Measurements from ENCODE around the gene PFDN2. TPM values are rescaled to one million over a fixed set of nuclear protein-coding genes. Genes with fewer than 3 reads are reported as not detected.

The PFDN2 gene
- total RNA-seq, 1 experiment from 2014 or later, result 23.4 TPM

DNA sequence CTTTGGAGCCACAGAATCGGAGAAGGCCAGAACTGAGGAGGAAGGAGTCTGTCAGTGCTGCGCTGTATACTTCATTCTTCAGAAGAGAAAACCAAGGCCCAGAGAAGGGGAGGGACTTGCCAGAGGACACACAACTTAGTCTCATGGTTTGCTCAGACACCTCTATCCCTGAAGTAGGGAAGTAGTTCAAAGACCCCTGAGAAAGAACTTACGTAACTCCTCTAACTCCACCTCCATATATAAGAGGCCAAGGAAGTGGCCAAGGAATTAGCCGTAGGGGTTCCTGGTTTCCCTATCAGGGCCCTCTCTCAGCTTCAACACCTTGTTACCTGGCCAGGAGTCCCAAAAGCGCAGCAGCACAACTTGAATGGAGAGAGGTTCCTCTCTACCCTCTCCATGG, 27.9 kb downstream of the PFDN2 start:
- DNase-seq (ENCODE audit: low read depth), result no peak
- in situ Hi-C loops (cut with HindIII; ENCODE audit: low pct_unique_long_range_greater_than_20kb, low sequenced_read_pairs), result loop anchor here (10.0 kb wide), 1 partner anchor 45 kb away; the partner anchor contains the start of gene USF1

DNA sequence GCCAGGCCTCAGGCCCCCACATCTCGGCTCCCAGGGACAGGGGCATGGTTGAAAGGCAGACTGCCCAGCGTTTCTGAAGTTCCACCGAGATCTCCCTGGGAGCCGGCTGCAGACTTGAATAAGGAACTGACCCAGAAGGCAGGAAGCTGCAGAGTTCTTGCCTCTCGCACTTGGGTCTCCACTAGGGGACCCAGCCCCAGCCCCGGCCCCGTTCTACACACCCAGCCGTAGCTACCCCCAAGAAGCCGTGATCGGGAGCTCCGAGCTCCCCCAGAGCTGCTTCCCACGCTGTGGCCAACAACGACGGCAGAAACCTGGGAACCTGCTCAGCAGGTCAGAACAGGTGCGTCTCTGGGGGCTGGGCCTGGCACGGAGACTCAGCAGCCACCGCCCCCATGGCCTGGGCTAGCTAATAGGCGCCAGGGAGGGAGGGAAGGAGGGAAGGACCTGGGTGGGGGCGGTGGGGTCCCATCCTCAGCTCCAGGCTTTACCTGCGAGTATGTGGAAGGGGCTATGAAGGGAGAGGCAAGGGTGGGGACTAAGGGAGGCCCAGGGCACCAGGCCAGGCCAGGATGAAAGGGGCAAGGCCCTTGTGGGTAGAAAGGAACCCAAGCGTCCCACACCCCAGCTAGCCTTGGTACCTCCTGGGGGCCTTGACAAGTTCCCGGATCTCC, 28.4 kb downstream of the PFDN2 start, which contains the start of gene NECTIN4:
NECTIN4 (minus strand) TSS at position 308 of the 674 bp plus-strand sequence; CDS start at position 46, 262 bp downstream.
- in situ Hi-C loops (cut with HindIII; ENCODE audit: low pct_unique_long_range_greater_than_20kb, low sequenced_read_pairs), result no loop called here
- no peak for DNase-seq (ENCODE audit: low read depth)

DNA sequence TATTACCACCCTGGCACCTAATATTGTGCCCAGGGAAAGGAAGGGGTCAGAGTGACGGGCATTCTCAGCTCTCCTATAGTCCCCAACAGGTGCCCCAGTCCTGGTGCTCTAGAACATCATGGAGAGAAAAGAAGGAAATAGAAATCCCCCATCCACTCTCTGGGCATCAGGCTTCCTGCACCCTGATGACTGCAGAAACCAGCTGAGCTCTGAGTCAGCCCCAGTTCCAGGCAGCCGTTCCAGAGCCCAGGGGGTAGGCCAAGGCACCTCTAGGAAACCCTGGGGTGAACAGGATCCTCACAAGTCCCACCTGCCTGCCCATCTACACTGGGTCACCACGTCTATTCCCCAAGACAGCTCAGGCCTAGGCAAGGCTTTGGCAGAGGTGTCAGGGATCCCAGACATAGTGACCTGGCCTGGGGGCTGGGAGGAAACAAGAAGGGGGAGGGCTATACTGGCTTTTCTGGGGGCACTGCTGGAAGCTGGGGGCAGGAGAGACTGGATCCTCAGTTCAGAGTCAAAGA, 29.2 kb downstream of the PFDN2 start:
- DNase-seq (ENCODE audit: low read depth), result no peak
- in situ Hi-C loops (cut with HindIII; ENCODE audit: low pct_unique_long_range_greater_than_20kb, low sequenced_read_pairs), result no loop called here

DNA sequence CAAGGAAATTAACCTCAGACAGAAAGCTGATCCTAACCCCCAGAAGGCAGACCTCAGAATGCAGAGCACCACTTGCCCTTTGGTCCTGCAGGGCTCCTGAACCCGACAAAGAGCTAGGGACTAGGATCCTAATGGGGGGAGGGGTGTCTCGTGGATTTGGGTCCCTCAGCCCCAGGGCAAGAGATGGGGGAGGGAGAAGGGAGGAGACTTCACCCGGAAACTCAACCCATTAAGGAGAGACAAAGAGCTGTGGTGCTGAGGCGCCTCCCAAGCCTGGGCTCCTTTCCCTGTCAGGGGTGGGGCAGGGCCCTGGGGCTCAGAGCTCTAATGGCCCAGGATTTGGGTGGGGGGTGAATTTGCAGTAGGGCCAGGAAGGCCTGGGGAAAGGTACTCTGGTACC, 31.4 kb downstream of the PFDN2 start:
- DNase-seq (ENCODE audit: low read depth), result no peak
- in situ Hi-C loops (cut with HindIII; ENCODE audit: low pct_unique_long_range_greater_than_20kb, low sequenced_read_pairs), result no loop called here

DNA sequence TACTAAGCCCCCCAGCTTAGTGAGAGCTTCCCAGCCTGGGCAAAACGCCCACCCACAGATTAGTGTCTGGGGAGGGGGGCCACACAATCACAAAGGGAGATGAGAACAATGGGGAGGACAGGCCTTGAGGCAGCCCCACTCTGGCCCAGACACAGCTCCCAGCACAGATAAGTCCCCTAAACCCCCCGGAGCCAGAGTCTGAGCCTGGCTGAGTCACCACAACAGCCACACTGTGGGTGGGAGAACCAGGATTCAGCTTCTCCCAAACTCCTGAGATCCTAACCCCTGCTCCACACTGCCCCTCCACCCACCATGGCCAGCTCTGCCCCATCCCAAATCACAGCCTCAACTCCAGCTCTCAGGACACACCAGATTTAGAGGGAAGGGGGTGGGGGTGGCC, 32.7 kb downstream of the PFDN2 start:
- in situ Hi-C loops (cut with HindIII; ENCODE audit: low pct_unique_long_range_greater_than_20kb, low sequenced_read_pairs), result no loop called here
- no peak for DNase-seq (ENCODE audit: low read depth)

DNA sequence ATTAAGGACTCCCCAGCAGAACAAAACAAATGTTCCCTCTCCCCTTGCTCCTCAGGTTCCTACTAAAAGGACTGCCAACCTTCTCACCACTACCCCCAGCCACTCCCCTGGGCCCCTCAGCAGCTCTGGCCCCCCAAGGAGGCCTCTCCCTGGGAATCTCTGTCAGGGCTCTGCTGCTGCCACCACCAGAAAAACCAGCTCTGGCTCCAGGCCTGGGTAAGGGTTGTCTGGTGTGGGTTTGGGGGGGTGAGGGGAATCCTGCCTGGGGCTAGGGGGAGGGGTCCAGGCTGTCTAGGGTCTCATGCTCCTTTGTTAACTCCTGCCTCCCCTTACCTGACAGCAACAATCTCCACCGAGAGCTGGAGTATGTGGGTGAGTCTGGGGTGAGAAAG, 33.2 kb downstream of the PFDN2 start:
- in situ Hi-C loops (cut with HindIII; ENCODE audit: low pct_unique_long_range_greater_than_20kb, low sequenced_read_pairs), result no loop called here
- no peak for DNase-seq (ENCODE audit: low read depth)

DNA sequence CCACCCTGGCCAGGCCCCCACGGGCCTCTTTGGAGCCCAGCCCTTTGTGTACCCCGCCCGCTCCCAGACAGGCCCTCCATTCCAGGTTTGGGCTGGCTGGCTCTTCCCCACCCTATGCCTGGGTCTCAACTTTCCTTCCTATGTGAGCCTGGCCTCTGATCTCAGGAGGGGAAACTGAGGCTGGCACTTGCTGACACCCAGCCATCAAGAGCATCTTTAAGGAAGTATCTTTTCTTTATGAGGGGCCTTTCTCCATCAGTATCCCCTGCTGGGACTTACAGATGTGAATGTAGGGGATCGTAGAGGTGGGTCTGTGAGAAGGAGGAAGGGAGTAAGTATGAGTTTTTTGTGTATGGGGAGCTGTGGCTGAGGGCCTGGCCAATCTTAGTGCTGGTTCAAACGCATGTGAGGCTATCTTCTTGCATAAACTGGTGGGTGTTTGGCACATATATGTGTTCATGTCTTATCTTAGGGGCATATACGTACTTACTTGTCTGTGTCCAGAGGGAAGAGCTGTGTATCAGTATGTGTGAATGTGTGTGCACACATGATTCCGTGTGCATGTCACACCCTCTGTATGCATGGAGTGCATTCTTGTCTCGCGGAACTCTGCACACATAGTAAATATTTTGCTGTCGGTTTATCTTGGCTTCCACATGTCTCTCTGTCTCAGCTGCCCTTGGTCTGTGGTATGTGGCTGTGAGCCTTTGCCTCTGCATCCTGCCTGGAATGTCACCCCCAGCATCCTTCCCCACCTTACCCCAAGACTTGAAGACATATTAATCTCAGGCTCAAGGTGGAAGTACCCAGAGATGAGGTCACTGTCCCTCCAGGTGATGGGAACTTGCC, 33.9 kb downstream of the PFDN2 start:
- no peak for DNase-seq (ENCODE audit: low read depth)
- in situ Hi-C loops (cut with HindIII; ENCODE audit: low pct_unique_long_range_greater_than_20kb, low sequenced_read_pairs), result no loop called here

DNA sequence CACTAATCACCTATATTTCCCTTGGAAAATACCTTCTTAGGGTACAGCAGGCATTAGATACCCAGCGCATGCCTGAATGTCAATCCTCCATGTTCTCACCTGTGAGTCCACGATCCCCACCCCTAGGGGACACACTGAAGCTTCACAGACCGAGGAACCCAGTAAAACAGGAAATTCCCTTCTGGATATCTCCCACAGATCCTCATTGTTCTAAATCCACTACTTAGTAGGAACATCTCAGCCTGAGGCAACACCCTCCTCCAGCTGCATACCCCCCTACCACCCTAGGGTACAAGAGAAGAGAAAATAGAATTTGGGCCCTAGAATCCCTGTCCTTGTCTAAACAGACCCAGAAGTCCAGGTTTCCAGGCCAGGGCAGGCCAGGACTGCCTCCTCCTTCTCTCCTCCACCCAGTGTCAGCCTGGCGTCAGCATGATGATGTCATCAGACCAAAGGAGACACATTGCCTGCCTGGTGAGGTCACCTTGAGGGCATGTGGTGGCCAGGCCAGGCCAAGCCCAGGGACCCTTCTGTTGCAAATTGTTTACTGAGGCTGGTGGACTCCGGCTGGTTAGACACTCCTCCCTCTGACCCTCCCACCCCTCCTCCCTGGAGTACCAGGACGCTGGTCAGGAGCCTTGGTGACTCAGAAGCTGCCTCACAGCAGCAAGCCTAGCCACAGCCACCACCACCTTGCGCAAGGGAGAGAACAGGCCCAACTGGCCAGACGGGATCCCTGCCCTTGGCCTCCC, 34.7 kb downstream of the PFDN2 start:
- DNase-seq (ENCODE audit: low read depth), result peak; percentile 79
- in situ Hi-C loops (cut with HindIII; ENCODE audit: low pct_unique_long_range_greater_than_20kb, low sequenced_read_pairs), result no loop called here

DNA sequence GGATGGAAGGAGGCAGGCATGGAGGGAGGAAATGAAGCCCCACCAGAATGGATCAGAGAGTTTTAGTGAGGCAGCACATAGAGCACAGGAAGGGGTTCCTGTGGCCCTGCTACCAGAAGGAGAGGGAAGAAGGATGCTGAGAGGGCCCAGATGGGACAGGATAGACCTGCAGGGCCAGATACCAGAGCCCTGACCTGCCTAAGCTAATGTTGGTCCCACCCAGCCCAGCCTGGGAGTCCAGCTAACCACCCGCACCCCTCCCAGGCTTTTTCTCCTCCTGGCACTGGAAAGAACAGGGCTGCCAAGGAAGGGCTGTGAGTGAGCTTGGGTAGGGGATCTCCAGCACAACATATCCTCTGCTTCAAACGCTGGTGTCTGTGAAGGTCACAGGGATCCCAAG, 35.4 kb downstream of the PFDN2 start:
- in situ Hi-C loops (cut with HindIII; ENCODE audit: low pct_unique_long_range_greater_than_20kb, low sequenced_read_pairs), result no loop called here
- DNase-seq (ENCODE audit: low read depth), result no peak

DNA sequence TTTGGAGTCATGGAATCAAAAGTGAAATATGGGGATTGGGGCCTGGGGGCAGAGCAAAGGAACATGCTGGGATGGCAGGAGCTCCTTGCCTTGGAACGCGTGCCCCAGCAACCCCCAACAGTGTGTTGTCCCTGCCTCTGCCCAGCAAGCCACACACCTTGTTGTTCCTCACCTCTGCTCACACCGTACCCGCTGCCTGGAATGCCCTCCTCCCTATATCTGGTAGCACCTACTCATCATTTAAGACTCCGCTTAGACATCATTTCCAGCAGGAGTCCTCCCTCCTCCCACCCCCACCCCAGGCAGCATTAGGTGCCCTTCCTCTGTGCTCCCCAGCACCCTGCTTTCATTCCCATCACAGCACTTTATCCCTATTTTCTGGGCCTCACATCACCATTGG, 36.3 kb downstream of the PFDN2 start:
- DNase-seq (ENCODE audit: low read depth), result no peak
- in situ Hi-C loops (cut with HindIII; ENCODE audit: low pct_unique_long_range_greater_than_20kb, low sequenced_read_pairs), result no loop called here

DNA sequence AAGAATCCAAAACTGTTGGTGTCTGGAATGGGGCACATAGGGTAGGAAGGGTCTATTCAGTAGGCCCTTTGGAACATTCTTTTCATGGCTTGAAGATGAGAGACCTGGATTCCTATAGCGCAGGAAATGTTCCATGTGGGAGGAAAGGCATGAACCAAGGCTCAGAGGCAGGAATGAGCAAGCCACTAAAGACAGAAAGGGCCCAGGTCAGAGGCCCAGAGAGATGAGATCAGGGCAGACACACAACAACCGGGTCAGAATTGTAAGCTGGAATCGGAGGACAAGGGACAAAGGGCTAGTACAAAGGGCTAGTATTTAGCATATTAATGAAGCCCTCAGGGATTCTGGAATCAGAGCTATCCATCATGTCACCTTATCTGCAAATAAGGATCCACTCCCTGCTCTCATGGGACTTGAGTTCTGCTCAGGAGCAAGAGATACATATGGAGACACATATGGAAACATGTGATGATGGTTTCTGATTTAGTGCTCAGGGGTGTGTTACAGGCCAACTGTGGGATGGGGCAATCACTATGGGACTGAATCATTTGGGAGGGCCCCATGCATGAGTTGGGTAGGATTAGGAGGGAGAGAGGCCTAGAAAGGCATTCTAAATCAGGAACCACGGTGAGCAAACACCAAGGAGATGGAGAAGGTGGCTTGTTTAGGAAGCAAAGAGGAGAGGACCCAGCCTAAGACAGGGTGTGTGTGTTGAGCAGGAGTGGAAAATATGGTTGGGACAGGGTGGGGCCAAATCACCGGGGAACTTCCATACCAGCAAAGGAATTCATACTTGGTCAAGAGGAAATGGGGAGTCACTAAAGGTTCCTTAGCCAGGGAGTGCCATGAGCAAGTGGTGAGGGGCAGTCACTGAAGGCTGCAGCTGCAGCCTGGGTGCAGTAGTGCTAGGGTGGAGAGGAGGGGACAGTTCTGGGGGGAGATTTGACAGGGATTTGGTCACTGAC, 37.1 kb downstream of the PFDN2 start:
- DNase-seq (ENCODE audit: low read depth), result no peak
- in situ Hi-C loops (cut with HindIII; ENCODE audit: low pct_unique_long_range_greater_than_20kb, low sequenced_read_pairs), result no loop called here

DNA sequence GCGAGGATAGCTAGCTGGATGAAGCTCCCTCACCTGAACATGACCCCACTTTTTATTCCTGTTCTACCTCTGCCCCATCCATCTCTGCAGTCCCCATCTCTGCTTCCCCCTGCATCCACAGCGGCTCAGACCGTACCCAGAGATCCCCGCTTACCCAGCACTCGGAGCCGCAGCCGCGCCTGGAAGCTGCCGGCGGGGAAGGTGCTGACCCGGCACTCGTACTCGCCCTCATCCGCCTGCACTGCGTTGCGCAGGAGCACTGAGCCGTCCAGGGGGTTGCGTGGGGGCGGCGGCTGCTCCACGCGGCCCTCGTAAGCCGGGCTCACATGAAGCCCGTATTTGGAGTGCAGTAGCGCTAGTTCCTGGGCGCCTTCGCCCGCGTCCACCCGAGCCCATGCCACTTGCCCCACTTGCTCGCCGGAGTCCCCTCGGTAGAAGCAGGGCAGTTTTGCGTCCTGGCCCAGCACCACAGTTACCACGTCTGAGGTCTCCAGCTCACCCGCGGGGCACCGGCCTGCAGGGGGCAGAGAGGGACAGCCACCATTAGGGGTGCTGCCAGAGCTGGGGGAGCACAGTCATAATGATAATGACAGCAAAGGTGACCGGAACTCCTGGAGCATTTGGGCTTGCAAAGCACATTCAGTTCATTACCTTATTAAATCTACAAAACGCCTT, 38.3 kb downstream of the PFDN2 start:
- in situ Hi-C loops (cut with HindIII; ENCODE audit: low pct_unique_long_range_greater_than_20kb, low sequenced_read_pairs), result no loop called here

DNA sequence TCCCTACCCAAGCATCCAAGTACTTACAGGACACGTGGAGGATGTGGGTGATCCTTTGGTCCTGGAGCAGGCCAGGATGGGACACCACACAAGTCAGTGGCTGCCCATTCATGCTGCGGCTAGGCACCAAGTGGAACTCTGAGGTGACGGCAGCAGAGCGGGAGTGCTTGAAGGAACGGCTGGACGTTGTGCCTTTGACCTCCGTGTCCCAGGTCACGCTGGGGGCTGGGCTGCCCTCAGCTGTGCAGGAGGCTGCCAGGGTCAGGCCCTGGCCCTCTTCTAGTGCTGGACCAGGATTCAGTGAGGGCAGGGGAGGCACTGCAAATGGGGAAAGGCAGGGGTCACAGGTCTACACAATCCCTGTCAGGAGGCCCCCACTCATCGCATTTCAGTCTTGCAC, 40.4 kb downstream of the PFDN2 start:
- in situ Hi-C loops (cut with HindIII; ENCODE audit: low pct_unique_long_range_greater_than_20kb, low sequenced_read_pairs), result no loop called here

More for the DNA sequence above, 38.3 kb downstream of the PFDN2 start:
- no peak for DNase-seq (ENCODE audit: low read depth)

DNA sequence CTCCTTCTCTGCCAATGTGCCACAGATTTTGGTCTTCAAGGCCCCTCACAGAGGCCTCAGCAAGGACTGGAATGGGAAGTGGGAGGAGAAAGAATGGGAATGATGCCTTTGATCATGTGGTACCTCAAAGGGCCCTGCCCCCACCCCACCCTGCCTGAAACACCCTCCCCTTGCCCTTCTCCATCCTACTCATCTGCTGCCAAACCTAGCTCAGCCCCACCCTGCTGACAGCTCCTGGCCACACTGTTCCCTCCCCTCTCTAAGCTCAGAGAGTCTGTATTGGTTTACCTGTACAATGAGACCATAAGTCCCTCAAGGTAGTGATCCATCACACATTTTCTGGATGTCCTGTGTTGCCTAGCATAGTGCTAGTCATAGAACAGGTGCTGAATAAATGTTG, 41.4 kb downstream of the PFDN2 start:
- in situ Hi-C loops (cut with HindIII; ENCODE audit: low pct_unique_long_range_greater_than_20kb, low sequenced_read_pairs), result no loop called here
- no peak for DNase-seq (ENCODE audit: low read depth)

More for the DNA sequence above, 40.4 kb downstream of the PFDN2 start:
- DNase-seq (ENCODE audit: low read depth), result no peak

DNA sequence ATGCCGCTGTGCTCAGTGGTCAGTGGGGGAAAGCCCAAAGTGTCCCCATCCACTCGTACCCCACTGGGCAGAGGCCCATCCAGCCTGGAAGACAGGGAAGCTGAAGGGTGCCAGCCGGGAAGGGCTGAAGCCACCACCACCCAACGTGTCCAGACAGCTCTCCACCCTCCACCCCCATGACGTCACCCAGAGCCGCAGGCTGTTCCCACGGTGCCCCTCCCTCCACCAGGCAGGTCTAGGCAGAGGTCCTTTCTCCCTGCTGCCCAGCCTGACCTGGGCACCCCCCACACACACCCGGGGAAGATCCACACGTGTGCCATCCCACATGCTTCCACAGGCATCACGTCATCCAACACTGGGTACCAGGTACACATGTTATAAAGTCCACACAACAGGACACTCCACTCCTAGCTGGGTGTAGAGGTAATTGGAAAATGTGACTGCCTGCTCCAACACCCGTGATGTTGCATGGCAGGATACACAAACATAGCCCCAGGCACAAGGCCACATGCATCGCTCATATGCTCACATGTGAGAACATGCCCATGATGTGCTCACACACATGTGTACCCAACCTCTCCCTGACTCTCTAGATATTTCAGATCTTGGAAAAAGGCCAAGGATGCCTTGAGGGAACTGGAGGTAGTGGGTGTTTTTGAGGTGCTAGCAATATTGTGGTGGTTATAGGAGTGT, 43.0 kb downstream of the PFDN2 start:
- no peak for DNase-seq (ENCODE audit: low read depth)

DNA sequence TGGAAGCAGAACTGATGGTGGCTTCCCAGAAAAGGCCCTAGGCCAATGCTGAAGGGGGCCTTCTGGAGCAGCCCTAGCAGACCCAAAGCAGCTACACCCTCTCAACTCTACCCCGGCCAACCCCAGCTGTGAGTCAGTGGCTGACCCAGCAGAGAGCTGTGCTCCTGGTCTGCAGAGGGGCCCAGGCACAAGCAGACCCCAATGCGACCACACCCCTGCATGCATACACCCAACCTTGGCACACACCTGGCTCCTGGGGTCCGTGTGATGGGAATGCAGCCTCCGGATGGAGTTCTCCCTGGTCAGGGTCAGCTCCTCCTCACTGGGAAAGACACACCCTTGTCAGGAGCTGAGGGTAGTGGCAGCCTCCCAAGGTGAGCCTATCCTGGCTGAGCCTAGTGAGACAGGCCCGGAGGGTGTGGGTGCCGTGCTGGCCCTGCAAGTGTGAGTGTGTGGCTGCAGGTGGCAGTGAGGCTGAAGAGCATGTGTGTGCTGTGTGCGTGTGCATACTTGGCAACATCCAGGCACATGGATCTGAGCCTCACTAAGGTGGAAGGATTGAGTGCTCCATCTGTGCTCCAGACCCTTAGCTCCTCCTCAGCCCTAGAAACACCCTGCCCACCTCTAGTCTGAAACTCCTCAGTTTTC, 44.2 kb downstream of the PFDN2 start:
- in situ Hi-C loops (cut with HindIII; ENCODE audit: low pct_unique_long_range_greater_than_20kb, low sequenced_read_pairs), result no loop called here
- no peak for DNase-seq (ENCODE audit: low read depth)

More for the DNA sequence above, 43.0 kb downstream of the PFDN2 start:
- in situ Hi-C loops (cut with HindIII; ENCODE audit: low pct_unique_long_range_greater_than_20kb, low sequenced_read_pairs), result no loop called here

Measured in Caki2 (cell line).